IPS DF 4.7 (cell line): ENCODE results near the gene ATP10B.
"Not testable (repeated sequence)": the region's sequence is repeated elsewhere in the genome, so short reads cannot be mapped to it uniquely, and the experiment has no call there.

Experiments used
- DNase-seq: peaks from one replicate; pipeline ENCODE4 v3.0.0-alpha.2; 2013; ENCODE audit warnings: low spot score; ENCODE audit errors: extremely low read depth

ATP10B gene

DNA sequence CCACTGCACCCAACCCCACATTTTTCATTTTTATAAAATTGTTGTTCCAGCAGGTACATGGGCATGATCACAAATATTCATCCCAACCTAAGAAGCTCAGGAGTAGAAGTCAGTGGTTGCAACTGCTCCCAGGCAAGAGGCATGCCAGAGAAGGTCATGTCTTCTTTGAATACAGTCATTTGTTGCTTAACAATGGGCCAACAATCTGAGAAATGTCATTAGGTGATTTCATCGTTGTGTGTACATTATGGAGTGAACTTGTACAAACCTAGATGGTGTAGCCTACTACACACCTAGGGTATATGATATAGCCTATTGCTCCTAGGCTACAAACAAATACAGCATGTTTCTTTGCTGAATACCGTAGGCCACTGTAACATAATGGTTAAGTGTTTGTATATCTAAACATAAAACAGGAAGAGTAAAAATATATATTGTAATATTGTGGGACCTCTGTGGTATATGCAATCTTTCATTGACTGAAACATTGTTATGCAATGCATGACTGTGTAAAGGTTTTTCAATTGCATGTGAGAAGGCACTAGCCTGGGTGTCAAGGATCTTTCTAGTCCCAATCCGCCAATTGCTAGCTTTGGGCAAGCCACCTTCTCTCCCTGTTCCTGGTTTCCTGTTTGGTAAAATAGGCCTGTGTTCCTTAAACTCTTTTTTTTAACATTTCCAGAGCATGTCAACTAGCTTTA, 27.6 kb downstream of the ATP10B start:
- DNase-seq, result no peak

DNA sequence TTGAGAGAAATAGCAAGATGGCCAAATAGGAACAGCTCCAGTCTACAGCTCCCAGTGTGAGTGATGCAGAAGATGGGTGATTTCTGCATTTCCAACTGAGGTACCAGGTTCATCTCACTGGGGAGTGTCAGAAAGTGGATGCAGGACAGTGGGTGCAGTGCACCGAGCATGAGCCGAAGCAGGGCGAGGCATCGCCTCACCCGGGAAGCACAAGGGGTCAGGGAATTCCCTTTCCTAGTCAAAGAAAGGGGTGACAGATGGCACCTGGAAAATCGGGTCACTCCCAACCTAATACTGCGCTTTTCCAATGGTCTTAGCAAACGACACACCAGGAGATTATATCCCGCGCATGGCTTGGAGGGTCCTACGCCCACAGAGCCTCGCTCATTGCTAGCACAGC, 39.0 kb downstream of the ATP10B start:
- not testable (repeated sequence) for DNase-seq

- DNase-seq, result no peak
These were observed 46.6 kb downstream of the ATP10B start for GRCh38 chr5:160805376-160805775.

DNA sequence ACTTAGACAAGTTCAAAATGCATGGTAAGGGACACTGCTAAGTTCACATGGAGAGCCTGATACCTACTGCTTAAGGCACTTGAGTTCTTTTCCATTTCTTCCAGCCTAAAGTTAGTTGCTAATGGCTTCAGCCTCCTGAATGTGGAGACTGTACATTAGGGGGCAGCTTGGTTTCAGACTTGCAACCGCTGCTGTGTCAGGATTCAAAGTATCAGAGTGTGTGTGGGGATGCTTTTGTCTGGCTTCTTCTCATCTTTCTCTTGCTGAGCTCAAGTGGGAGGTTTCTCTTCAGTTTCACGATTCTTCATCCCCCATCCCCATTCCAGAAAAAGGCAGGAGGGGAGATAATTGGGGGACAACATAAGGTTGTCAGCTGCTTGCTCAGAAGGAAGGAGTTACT, 49.4 kb downstream of the ATP10B start:
- no peak for DNase-seq

DNA sequence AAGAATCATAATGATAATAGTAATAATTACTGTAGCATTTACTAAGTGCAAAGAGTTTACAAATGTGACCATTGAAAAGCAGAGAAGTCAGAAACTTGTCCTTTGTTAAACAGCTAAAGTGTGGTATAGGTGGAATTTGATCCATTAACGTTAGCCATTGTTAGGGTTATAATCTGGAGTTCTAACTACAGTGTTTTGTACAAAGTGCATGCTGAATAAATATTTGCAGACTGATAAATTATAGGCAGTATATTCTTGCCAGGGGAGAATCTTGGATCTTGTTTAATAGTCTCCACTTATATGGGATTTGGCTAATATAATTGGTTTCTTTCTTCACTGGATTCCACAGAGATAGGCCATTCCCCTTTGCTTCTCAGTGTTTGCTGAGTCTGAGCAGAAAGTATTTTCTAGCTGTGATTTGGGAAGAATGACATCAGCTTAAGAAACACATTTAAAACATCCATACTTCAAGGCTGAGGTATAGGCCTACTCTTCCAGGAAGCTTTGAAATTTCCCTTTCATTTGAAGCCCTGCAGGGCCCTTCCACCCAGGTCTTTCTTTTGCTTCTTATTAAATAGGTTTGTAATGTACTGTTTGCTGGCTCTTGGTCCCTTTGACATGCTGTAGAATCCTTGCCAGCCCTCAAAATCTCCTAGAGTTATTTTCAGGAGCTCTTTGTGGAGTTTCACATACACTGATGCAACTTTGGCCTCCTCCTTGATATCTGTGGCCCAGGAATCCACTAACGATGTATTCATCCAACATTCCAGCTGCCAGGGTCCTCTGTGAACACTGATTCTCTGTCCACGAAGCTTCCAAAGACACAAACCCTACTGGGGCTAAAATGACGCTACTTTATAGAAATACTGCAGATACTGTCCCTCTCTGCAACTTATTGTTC, 51.4 kb downstream of the ATP10B start:
- DNase-seq, result no peak

- no peak for DNase-seq
These were observed 52.8 kb downstream of the ATP10B start for GRCh38 chr5:160799184-160799583.

DNA sequence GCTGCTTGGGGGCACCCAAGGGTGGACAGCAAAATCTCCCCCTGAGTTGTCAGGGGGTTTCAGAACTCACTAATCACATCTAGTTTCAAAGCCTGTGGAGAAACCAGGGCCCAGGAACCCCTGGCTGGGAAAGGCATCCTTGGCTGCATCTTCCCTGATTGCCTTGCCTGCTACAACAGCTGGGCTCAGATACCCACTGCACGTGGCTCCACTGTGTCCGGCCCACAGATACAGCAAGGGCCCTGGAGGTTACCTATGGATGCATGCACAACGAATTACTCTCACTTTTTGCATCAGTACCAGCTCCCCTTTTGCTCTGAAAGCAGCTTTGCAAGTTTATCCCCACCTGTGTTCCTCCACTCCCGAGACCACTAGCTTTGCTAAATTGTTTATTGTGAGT, 55.0 kb downstream of the ATP10B start:
- DNase-seq, result no peak

GRCh38 chr5:160793530-160793899, 58.5 kb downstream of the ATP10B start:
- no peak for DNase-seq

DNA sequence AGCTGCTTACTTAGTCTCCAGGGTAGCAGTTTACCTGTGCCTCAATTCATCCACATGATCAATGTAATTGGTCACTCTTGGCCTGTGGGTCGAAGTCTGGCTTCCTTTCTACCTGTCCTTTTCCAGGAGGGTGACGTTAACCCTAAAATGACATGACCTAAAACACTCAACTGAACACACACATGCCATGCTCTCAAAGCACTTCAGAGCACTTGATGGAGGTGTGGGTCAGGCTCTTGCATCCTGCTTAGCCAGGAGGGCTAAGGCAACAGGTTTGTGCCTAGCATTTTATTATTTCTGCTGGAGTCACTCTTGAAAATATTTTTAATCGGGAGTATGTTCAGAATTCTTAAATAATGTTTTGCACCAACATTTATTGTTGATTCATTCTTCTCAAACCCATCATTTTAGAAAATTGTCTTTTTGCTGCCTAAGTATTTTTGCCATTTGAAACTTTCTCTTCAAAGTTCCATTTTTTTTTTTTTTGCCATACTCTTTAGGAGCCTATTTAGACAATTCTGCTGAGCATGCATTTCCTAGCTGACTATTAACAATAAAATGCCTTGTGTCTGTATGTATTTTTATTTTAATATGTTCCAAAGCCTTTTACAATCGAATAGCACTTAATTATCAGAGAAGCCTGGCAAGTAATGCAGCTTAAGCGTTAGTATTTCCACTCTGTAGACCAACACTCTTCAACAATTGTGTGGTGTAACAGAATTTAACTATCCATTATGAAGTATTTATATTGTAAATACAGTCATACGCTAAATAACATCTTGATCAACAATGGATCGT, 59.1 kb downstream of the ATP10B start:
- no peak for DNase-seq

- DNase-seq, result no peak
These were observed 59.7 kb downstream of the ATP10B start for GRCh38 chr5:160792281-160792680.

- no peak for DNase-seq
These were observed 62.7 kb downstream of the ATP10B start for GRCh38 chr5:160789219-160789859.

GRCh38 chr5:160788102-160788660, 63.8 kb downstream of the ATP10B start:
- DNase-seq, result no peak

GRCh38 chr5:160787240-160787639, 64.8 kb downstream of the ATP10B start:
- peak; percentile 16 for DNase-seq

DNA sequence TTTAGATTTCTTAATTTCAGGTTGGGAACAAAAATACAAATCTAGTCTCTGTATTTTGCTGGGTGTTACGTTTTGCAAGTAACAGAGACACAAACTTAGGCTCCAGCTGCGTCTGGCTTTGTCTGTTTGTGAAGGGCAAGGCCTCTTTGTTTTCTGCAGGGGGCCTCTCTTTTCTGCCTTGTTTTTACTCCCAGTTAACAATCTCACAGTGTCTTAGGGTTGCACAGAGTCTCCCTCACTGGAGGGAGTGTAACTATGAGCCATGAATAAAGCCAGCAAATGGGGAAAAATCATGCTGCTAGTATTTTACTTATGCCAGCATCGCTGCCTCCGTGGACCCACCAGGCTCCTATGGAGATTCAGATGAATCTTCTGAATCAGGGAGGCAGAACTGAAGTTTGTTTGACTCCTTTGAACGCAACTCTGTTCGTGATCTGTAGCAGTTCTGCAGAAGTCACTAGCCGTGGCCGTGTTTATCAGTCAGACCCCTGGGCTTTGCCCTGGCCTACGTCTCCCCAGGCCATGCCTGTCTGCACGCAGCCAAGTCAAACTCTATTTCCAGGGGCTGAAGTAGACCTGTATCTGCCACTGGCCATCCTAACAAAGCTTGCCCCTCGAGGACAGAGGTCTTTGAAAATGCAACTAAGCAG, 77.2 kb downstream of the ATP10B start:
- DNase-seq, result no peak

DNA sequence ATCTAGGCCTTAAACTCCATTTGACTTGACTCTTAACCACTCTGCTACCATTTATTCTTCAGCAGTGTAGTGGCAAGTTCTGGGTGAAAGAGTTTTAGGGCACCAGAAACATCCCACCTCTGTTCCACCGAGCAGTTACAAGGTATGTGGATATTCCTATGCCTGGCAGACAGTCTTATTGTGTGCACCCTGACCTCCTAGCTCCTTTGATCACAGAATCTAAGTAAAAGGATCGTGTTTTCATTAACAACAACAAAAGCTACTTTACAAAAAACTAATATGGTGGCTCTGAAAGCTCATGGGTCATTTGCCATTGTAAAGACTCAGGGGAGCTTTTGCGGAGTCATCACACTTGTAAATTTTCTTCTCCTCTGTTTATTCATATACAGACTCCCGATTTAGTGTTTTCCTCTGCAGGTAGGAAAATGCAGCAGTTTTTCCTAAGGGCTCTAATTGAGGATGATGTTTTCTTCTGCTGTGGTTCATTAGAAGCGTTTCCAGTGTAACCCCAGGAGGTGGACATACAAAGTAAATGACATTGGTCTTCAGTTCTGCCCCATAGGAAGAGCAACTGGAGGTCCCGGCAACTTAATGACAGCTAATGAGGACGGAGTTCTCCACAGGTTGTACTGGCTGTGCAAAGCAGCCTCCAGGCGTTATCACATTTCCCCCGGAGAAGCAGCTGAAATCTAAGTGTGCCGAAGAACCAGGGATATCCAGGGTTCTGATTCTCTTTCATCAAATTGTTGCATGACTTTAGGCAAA, 78.2 kb downstream of the ATP10B start:
- no peak for DNase-seq

DNA sequence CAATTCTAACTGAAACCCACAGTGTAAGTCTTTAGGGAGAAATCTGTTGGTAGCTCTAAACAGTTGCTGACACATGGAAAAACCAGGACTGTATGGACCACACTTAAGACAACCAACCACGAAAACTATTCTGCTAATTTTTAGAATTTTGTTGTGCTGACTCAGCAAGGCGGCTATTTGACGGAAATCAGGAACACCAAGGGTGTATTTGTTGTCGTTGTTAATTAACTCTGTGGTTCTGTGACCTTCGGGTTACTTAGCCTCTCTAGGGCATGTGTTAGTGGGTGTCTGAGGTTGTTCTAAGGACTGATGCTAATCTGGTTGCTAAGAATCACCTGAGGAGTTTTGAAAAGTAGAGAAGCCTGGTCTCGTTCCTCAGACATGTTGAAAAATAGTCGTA, 79.2 kb downstream of the ATP10B start:
- DNase-seq, result no peak

GRCh38 chr5:160770718-160771117, 81.3 kb downstream of the ATP10B start:
- DNase-seq, result no peak

GRCh38 chr5:160769301-160769700, 82.7 kb downstream of the ATP10B start:
- DNase-seq, result no peak

- DNase-seq, result no peak
These were observed 84.9 kb downstream of the ATP10B start for GRCh38 chr5:160767062-160767461.

- DNase-seq, result no peak
These were observed 92.0 kb downstream of the ATP10B start for GRCh38 chr5:160760008-160760407.
